Neural crest cell (in vitro differentiated cells): Measurements from ENCODE around the gene JMJD6. TPM values are rescaled to one million over a fixed set of nuclear protein-coding genes. Genes with fewer than 3 reads are reported as not detected.
"Not testable (repeated sequence)": the region's sequence is repeated elsewhere in the genome, so short reads cannot be mapped to it uniquely, and the experiment has no call there.

Experiments used
- DNase-seq: peaks from one replicate; pipeline ENCODE4 v3.0.0; 2021; ENCODE audit warnings: low read depth, mixed read lengths, low spot score
- H3K27ac Mint-ChIP-seq: one replicate; pipeline ENCODE4 v1.8.0; 2021; ENCODE audit warnings: mild to moderate bottlenecking, mixed read lengths; ENCODE audit not compliant: unreplicated experiment
- H3K27me3 Mint-ChIP-seq: 2 replicates; pipeline ENCODE4 v1.8.0; 2021; ENCODE audit warnings: low read depth, mild to moderate bottlenecking, mixed read lengths
- H3K36me3 Mint-ChIP-seq: 2 replicates; pipeline ENCODE4 v1.8.0; 2021; ENCODE audit warnings: low read depth, mild to moderate bottlenecking, mixed read lengths
- H3K4me1 Mint-ChIP-seq: 2 replicates; pipeline ENCODE4 v1.8.0; 2021; ENCODE audit warnings: mixed read lengths
- H3K4me3 Mint-ChIP-seq: one replicate; pipeline ENCODE4 v1.8.0; 2021; ENCODE audit warnings: mild to moderate bottlenecking, mixed read lengths
- H3K9me3 Mint-ChIP-seq: 2 replicates; pipeline ENCODE4 v1.8.0; 2021; ENCODE audit warnings: mixed read lengths
- total RNA-seq: library from RNA; stranded (reverse); gene quantifications from 2 replicates; pipeline ENCODE4 v1.2.1, GENCODE V29; 2021
- TF ChIP-seq, protein P1 (sequence below): fragments of 200-600 bp; sonication (generic); conservative IDR thresholded peaks from 2 replicates; pipeline ENCODE4 v1.5.0; 2021; ENCODE audit warnings: antibody characterized with exemption, mild to moderate bottlenecking

JMJD6 gene
- total RNA-seq, 1 donor from 2014 or later = 29.0 TPM

DNA sequence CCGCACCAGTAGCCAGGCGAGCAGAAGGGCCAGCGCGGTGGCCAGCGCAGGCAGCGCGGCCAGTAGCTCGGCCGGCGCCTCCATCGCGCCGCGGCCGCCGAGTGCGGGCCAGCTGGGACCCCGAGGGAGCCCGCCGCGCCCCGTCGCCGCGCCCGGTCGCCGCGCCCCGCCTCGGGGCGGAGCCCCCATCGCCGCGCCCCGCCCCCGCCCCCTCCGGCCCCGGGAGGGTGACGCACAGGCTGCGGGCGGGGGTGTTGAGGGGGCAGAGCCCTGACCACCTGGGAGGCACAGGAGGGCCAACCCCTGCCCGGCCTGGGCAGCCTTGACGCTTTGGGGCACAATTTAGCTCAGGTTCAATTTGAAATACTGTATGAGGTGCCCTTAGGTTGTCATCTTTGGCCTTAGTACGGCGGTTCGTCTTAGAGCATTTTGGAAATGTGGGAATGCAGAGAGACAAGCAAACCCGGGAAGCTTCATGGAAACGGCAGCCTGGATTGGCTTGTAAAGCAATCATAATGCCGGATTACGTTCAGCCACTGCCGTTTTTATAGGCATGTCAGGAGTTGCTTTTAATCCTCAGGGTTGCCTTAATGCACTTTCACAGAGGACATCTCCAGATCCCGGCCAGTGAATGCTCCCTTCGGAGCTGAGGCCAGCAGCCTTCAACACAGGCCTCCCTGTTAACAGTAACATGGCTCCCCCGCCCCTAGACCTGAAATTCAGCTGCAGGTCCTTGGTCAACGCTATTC is 15.4 kb downstream of the JMJD6 start, which contains the start of gene MXRA7:
Gene MXRA7 (minus strand): TSS at position 103 of the 749 bp plus-strand sequence. CDS start 19 bp downstream, at position 84.
- peak within 1 kb of the TSS; percentile 90 for H3K4me3 Mint-ChIP-seq
- peaks cover 43% of the 10 kb centered on the region for H3K4me1 Mint-ChIP-seq
- no peak for DNase-seq
- no peaks in the 10 kb centered on the region for H3K9me3 Mint-ChIP-seq
- H3K36me3 Mint-ChIP-seq = no peaks in the 10 kb centered on the region
- peak within 1 kb of the TSS; percentile 89 for H3K27ac Mint-ChIP-seq
- TF ChIP-seq, protein P1, sequence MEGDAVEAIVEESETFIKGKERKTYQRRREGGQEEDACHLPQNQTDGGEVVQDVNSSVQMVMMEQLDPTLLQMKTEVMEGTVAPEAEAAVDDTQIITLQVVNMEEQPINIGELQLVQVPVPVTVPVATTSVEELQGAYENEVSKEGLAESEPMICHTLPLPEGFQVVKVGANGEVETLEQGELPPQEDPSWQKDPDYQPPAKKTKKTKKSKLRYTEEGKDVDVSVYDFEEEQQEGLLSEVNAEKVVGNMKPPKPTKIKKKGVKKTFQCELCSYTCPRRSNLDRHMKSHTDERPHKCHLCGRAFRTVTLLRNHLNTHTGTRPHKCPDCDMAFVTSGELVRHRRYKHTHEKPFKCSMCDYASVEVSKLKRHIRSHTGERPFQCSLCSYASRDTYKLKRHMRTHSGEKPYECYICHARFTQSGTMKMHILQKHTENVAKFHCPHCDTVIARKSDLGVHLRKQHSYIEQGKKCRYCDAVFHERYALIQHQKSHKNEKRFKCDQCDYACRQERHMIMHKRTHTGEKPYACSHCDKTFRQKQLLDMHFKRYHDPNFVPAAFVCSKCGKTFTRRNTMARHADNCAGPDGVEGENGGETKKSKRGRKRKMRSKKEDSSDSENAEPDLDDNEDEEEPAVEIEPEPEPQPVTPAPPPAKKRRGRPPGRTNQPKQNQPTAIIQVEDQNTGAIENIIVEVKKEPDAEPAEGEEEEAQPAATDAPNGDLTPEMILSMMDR = no peak
- peaks cover 3% of the 10 kb centered on the region for H3K27me3 Mint-ChIP-seq

DNA sequence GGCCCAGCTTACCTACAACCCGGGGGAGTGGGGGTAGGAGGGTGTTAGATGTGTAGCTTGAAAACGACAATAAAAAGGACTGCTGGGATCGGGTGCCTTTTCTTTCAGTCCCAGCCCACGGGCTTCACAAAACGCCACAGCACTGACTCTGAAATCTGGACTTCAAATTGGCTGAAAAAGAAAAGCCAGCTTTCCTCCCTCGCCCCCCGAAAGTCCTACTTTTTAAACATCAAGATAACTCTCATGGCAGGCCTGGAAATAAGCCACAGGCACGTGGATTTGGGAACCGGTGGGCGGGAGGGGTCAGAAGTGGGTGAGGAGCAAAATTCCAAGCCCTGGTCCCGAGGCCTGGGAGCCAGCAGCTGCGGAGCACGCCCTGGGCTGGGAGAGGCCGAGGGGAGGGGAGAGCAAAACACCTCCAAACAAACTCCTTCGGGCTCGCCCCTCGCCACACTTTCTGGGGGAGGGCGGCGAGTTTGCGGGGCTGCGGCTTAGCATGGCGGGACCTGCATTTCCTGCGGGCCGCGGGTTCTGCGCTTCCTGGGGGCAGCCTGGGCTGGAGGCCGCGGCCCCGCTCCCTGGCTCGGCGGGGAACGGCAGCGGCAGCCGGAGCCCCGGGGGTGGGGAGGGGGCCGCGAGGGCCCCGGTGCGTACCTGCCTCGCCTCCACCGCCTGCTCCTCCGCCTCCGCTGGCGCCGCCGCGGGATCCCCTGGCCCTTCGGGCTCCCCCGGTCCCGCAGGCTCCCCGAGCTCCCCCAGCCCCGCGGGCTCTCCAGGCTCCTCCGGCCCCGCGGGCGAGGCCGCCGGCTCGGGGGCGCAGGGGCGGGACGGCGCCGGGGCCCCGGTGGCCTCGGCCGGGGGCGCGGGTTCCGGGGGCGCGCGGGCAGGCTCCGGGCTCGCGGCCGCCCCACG is 16.2 kb downstream of the JMJD6 start:
- peak overlapping the region; percentile 90 for H3K4me3 Mint-ChIP-seq
- not testable (repeated sequence) for DNase-seq, H3K27me3 Mint-ChIP-seq

DNA sequence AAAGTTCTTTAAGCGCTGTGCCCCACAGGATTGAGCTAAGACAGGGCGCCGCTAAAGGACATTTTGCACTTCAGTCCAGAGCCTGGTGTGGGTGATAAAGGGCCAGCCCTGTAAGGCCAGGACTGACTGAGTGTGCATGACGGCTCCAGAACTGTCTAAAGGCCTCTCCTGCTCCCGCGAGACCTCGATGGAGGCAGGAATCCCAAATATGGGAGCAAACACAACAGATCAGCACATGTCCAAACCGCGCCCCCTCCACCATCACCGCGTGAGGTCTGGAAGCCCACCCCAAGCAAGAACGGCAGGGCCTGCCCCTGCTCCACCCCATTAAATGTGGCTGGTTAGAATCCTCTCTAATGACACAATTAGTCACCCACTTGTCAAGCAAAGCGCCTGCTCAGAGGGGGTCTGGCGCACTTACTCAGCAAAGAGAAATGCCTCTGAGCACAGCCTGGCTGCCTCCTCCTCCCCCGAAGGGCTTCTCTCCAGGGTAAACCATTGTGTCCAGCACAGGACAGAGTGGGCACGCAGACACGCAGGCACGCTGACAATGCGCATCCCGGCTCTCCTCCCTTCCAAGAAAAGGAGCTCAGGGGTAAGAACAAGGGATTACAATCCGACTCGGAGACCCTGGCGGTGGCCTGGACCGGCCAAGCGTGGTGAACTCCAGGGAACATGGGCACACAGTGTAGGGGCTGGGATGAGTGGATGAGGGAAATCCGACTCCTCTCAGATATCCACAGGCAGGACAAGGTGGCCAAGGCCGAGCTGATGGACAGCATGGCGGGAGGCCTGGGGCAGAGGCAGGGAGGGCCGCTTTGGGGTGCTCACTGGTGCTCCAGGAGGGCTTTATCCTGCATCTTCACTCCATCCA is 17.1 kb downstream of the JMJD6 start:
- Mint-ChIP-seq H3K4me1 (peaks cover 40% of the 10 kb centered on the region), H3K9me3 (no peaks in the 10 kb centered on the region), H3K27me3 (peaks cover 3% of the 10 kb centered on the region), H3K4me3 (peak overlapping the region; percentile 90), H3K27ac (peak overlapping the region; percentile 89), H3K36me3 (no peaks in the 10 kb centered on the region)
- TF ChIP-seq, protein P1 = no peak
- DNase-seq = no peak

More for the DNA sequence above, 16.2 kb downstream of the JMJD6 start:
- not testable (repeated sequence) for H3K36me3 Mint-ChIP-seq, H3K9me3 Mint-ChIP-seq
- peaks cover 43% of the 10 kb centered on the region for H3K4me1 Mint-ChIP-seq
- peak overlapping the region; percentile 89 for H3K27ac Mint-ChIP-seq

DNA sequence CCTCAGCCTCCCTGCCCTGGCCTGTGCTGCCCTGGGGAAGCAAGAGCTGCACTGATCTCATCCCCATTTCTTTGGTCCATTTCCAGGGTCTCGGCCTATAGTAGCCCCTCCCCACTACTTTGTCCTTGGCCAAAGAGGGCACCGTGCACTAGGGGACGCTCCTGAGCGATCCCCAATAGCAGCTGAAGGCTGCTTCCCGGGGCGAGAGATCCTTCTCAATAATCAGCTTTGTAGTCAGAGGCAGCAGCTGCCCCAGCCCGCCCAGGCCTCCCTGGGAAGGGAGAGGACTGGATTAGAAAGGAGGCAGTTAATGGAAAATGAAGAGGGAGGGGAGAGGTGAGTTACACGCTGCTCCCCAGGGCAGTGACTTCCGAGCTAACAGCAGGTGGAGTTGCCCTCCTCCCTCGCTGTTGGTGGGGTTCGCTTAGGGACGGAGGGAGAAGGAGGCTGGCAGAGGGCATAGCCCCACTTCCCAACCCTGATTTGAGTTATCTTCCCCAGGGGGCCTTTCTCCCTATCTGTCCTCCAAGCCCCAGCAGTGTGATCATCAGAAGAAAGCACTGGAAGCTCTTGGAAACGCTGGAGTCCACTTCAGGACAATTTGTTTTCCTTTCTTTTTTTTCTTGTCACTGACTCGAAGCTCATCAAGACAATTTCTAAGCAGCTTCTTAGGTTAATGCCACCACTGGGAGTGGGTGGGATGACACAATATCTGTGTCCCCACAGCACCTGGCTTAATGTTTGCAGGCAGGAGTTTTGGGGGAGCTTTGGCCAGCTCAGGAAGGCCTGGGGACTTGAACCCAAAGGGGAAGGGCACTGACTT is 18.2 kb downstream of the JMJD6 start:
- Mint-ChIP-seq H3K4me1 (peaks cover 40% of the 10 kb centered on the region), H3K4me3 (peak overlapping the region; percentile 90), H3K36me3 (no peaks in the 10 kb centered on the region), H3K27ac (peak overlapping the region; percentile 62), H3K9me3 (no peaks in the 10 kb centered on the region), H3K27me3 (peaks cover 3% of the 10 kb centered on the region)
- TF ChIP-seq, protein P1 = peak; percentile 54
- peak; percentile 70 for DNase-seq

DNA sequence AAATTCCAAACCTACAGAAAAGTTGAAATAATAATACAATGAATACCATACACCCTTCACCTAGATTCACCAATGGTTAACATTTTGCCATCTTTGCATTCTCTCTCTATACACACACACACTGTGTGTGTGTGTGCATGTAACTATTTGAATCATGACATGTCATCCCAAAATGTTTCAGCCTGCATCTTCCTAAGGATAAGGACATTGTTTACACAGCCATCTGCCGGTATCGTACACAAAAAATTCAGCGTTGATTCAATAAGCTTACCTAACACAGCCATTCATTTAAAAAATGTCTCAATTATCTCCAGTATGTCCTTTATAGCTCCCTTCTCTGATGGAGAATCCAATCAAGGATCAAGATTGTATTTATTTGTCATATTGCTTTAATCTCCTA is 19.6 kb downstream of the JMJD6 start:
- TF ChIP-seq, protein P1 = no peak
- Mint-ChIP-seq H3K4me1 (peaks cover 46% of the 10 kb centered on the region), H3K4me3 (peak overlapping the region; percentile 28), H3K27me3 (peaks cover 3% of the 10 kb centered on the region), H3K27ac (no peak overlapping the region), H3K36me3 (no peaks in the 10 kb centered on the region), H3K9me3 (no peaks in the 10 kb centered on the region)
- DNase-seq = no peak
